ENCODE data around the gene RIC3.

The RIC3 gene

GRCh38 chr11:8196749-8197148 is 27.9 kb upstream of the RIC3 start:
- H4K20me1 ChIP-seq (ENCODE audit: insufficient read depth, low read length): no peaks in the 10 kb centered on the region
- no peak overlapping the region for H3K4me2 ChIP-seq (ENCODE audit: low read depth, low read length)
- no peaks in the 10 kb centered on the region for H3K36me3 ChIP-seq (replicated peaks; ENCODE audit: insufficient read depth, low read length)
- no peak overlapping the region for H2AFZ ChIP-seq (ENCODE audit: low read length)
- H3K27ac ChIP-seq (ENCODE audit: low read length): no peak overlapping the region
- no peaks in the 10 kb centered on the region for H3K79me2 ChIP-seq (ENCODE audit: low read length)
- no peaks in the 10 kb centered on the region for H3K4me1 ChIP-seq (ENCODE audit: low read length)
- H3K9me3 ChIP-seq (replicated peaks; ENCODE audit: insufficient read depth, low read length): no peaks in the 10 kb centered on the region
- no peaks in the 10 kb centered on the region for H3F3A ChIP-seq (ENCODE audit: insufficient read depth, low read length)
- no peaks in the 10 kb centered on the region for H3K9me2 ChIP-seq (replicated peaks; ENCODE audit: insufficient read depth, low read length)
- DNase-seq: no peak
- H3K9ac ChIP-seq (ENCODE audit: low read length): no peak overlapping the region
- TF ChIP-seq EZH2 (optimal IDR thresholded peaks at IDR 0.05; ENCODE audit: low read depth, low read length) (no peak), CTCF (IDR thresholded peaks at IDR 0.05; ENCODE audit: low read length) (no peak)
- H3K27me3 ChIP-seq (replicated peaks; ENCODE audit: insufficient read depth, low read length): no peaks in the 10 kb centered on the region
- no peak overlapping the region for H3K4me3 ChIP-seq (ENCODE audit: low read length)

- H3K4me1 ChIP-seq (ENCODE audit: low read length): no peaks in the 10 kb centered on the region
- no peaks in the 10 kb centered on the region for H3K36me3 ChIP-seq (replicated peaks; ENCODE audit: insufficient read depth, low read length)
- H3K9ac ChIP-seq (ENCODE audit: low read length): no peak overlapping the region
- no peak overlapping the region for H3K27ac ChIP-seq (ENCODE audit: low read length)
- H3K9me2 ChIP-seq (replicated peaks; ENCODE audit: insufficient read depth, low read length): no peaks in the 10 kb centered on the region
- H3F3A ChIP-seq (ENCODE audit: insufficient read depth, low read length): no peaks in the 10 kb centered on the region
- no peak overlapping the region for H3K4me2 ChIP-seq (ENCODE audit: low read depth, low read length)
- no peak overlapping the region for H2AFZ ChIP-seq (ENCODE audit: low read length)
- no peaks in the 10 kb centered on the region for H3K9me3 ChIP-seq (replicated peaks; ENCODE audit: insufficient read depth, low read length)
- no peak for DNase-seq
- H3K27me3 ChIP-seq (replicated peaks; ENCODE audit: insufficient read depth, low read length): no peaks in the 10 kb centered on the region
- TF ChIP-seq EZH2phosphoT487 (IDR thresholded peaks at IDR 0.05; ENCODE audit: low read length) (no peak), EZH2 (optimal IDR thresholded peaks at IDR 0.05; ENCODE audit: low read depth, low read length) (no peak), CTCF (IDR thresholded peaks at IDR 0.05; ENCODE audit: low read length) (no peak)
- H3K4me3 ChIP-seq (ENCODE audit: low read length): no peak overlapping the region
- H3K79me2 ChIP-seq (ENCODE audit: low read length): no peaks in the 10 kb centered on the region
- H4K20me1 ChIP-seq (ENCODE audit: insufficient read depth, low read length): no peaks in the 10 kb centered on the region
Measured at GRCh38 chr11:8194956-8195355, 26.1 kb upstream of the RIC3 start.

GRCh38 chr11:8192896-8193209 is 24.0 kb upstream of the RIC3 start:
- Histone ChIP-seq H2AFZ (ENCODE audit: low read length) (no peak overlapping the region), H3K9me2 (replicated peaks; ENCODE audit: insufficient read depth, low read length) (no peaks in the 10 kb centered on the region), H3K9me3 (replicated peaks; ENCODE audit: insufficient read depth, low read length) (no peaks in the 10 kb centered on the region), H3K27ac (ENCODE audit: low read length) (no peak overlapping the region), H3K4me1 (ENCODE audit: low read length) (no peaks in the 10 kb centered on the region), H3F3A (ENCODE audit: insufficient read depth, low read length) (no peaks in the 10 kb centered on the region), H3K4me3 (ENCODE audit: low read length) (no peak overlapping the region), H3K27me3 (replicated peaks; ENCODE audit: insufficient read depth, low read length) (no peaks in the 10 kb centered on the region), H3K4me2 (ENCODE audit: low read depth, low read length) (no peak overlapping the region), H3K36me3 (replicated peaks; ENCODE audit: insufficient read depth, low read length) (no peaks in the 10 kb centered on the region), H3K79me2 (ENCODE audit: low read length) (no peaks in the 10 kb centered on the region), H3K9ac (ENCODE audit: low read length) (no peak overlapping the region), H4K20me1 (ENCODE audit: insufficient read depth, low read length) (no peaks in the 10 kb centered on the region)
- TF ChIP-seq EZH2phosphoT487 (IDR thresholded peaks at IDR 0.05; ENCODE audit: low read length): no peak
- no peak for TF ChIP-seq EZH2 (optimal IDR thresholded peaks at IDR 0.05; ENCODE audit: low read depth, low read length)
- TF ChIP-seq CTCF (IDR thresholded peaks at IDR 0.05; ENCODE audit: low read length): no peak
- no peak for DNase-seq

Measured in MM.1S (cell line).